GM21526 (cell line): ENCODE results near the gene ASB12.
"Not testable (repeated sequence)": the region's sequence is repeated elsewhere in the genome, so short reads cannot be mapped to it uniquely, and the experiment has no call there.

ENCODE experiments used
- ATAC-seq: cut with Tn5 transposase; IDR thresholded peaks from one replicate; pipeline ENCODE4 v1.9.1; 2021; ENCODE audit warnings: moderate library complexity; ENCODE audit not compliant: unreplicated experiment, low FRiP score

Gene ASB12, protein sequence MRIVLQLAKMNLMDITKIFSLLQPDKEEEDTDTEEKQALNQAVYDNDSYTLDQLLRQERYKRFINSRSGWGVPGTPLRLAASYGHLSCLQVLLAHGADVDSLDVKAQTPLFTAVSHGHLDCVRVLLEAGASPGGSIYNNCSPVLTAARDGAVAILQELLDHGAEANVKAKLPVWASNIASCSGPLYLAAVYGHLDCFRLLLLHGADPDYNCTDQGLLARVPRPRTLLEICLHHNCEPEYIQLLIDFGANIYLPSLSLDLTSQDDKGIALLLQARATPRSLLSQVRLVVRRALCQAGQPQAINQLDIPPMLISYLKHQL

GRCh38 chrX:64230123-64230970, at the start of gene ASB12:
Gene ASB12 (minus strand): TSS chrX:64230607. CDS start chrX:64225650, 4,957 bp downstream.
- no peak for ATAC-seq

- no peak for ATAC-seq
Observed at GRCh38 chrX:64265265-64265664, 34.9 kb upstream of the ASB12 start.

DNA sequence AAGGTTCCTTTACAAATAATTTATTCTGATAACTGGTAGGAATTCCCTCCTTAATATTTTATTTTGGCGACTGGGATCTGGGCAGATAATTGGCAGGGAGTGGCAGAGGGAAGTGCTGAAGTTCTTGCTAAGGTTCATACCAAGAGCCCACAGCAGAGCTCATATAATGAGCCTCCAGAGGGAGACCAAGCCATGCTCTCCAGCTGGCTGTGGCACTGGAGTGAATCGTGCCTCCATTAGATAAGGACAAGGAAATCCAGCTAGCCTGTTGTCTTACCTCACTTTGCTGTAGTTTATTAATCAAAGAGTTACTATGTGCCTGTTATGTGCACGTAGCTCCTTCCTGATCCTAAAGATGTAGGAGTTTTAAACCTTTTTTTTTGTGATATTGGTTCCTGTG, 1.3 kb downstream of the ASB12 start:
- no peak for ATAC-seq

- no peak for ATAC-seq
Observed at GRCh38 chrX:64218023-64218422, 12.4 kb downstream of the ASB12 start.

GRCh38 chrX:64213989-64214388, 16.4 kb downstream of the ASB12 start:
- not testable (repeated sequence) for ATAC-seq

GRCh38 chrX:64206556-64207162, 23.7 kb downstream of the ASB12 start:
- ATAC-seq = no peak

- ATAC-seq = peak; percentile 89
Observed at GRCh38 chrX:64205735-64206501, 24.5 kb downstream of the ASB12 start.

DNA sequence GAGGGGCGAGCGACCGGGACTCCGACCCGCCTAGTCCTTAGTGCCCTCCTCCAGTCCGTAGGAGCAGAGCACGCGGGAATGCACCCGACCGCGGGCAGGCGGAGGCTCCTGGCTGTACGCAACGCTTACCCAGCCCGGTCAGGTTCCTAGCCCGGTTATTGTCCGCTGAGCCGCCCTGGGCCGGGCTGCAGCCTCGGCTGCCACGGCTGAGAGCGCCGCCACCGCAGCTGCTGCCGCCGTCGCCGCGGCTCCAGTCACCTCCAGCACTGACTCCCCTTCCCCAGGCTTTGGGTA, 25.0 kb downstream of the ASB12 start, which contains the start of gene AMER1:
TSS of gene AMER1 (minus strand) at position 268 of the 294 bp plus-strand sequence. CDS start 12,422 bp downstream, outside the sequence.
- ATAC-seq = peak; percentile 45

DNA sequence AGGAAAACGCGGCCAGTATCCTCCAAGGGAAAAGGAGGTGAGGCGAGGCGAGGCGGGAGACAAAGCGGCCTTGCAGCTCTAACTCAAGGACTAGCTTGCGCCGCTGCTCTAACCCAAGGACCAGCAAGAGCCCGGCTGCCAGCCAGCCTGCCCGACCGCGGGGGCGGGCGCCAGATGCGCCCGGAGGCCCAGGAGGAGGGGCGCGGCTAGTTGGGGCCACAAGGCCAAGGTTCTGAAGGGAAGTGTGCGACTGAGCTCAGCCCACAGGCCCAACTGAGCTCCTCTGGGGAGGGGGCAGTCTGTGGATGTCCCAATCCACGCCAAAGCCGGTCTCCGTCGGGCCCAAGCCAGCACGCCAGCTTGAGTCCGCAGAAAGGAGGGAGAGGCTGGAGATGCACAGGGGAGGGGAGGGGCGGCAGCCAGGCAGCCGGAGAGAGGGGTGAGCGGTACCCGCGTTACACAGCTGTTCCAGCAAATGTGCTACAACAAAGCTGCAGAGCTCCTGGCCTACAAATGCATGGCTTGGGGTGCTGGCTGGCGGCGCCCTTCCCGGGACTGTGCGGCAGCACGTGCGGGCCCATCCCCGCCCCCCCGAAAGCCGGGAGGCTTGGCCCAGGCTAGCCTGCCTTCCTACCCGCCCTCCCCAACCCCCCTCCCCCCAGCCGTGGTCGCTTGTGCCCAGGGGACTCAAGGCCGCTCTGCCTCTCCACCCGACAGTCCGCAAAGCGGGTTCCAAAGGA, 25.5 kb downstream of the ASB12 start:
- peak; percentile 14 for ATAC-seq

GRCh38 chrX:64204252-64204651, 26.2 kb downstream of the ASB12 start:
- ATAC-seq = no peak

DNA sequence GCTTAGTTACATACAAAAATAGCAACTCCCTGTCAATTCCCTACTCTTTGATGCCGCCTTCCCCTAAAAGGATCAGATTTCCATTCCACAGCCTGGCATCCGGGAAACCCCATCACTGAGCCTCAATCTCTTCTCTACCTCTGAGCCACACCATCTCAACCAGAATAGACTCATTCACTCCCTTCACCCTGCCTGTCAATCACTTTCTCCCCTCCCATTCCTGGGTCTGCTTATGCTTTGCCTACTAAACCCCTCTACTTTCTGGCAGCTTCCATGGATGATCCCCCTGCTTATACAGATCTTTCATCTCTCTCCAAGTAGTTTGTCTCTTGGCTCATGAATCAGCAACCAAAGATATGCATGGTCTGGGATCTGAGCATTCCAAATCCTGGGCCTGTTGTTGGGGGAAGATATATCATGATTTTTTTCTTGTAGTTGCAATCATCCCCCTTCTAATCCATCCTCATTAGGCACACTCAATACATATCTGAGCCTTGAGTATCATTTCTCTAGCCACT, 27.5 kb downstream of the ASB12 start:
- ATAC-seq = no peak

GRCh38 chrX:64198036-64198435, 32.4 kb downstream of the ASB12 start:
- no peak for ATAC-seq

GRCh38 chrX:64196606-64197005, 33.8 kb downstream of the ASB12 start:
- no peak for ATAC-seq

- ATAC-seq = no peak
Observed at GRCh38 chrX:64195862-64196261, 34.5 kb downstream of the ASB12 start.

DNA sequence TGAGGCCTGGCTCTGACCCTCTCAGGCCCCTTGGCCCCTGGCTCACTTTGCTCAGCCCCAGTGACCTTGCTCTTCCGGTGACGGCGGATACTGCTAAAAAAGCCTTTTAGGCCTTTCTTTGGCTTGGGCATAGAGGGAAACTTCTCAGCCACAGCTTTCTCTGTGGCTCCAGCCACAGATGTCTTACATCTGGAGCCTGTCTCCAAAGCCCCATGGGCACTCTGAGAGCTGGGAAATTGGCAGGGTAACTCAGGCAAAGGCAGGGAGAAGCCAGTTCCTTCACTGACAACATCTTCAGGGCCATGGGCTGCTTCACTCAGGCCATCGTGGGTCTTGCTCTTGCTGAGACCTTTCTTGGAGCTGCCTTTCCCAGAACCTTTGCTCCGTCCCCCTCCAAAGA, 37.7 kb downstream of the ASB12 start:
- no peak for ATAC-seq

DNA sequence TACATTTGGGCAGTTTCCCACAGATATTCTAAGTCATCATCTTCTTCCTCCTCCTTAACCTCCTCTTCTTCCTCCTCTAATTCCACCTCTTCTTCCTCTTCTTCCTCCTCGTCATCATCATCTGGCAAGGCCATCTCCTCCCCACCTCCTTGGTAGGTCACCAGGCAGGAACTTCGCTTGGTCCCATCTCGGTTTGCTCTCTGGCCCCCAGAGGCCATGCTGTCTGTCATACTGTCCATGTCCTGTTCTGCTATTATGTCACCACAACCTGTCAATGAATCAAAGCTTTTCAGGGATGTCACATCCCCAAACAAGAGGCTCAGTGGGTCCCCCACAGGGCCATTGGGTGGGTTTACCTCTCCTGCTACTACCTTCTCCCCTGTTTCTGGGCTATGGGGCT, 38.4 kb downstream of the ASB12 start:
- ATAC-seq = no peak

DNA sequence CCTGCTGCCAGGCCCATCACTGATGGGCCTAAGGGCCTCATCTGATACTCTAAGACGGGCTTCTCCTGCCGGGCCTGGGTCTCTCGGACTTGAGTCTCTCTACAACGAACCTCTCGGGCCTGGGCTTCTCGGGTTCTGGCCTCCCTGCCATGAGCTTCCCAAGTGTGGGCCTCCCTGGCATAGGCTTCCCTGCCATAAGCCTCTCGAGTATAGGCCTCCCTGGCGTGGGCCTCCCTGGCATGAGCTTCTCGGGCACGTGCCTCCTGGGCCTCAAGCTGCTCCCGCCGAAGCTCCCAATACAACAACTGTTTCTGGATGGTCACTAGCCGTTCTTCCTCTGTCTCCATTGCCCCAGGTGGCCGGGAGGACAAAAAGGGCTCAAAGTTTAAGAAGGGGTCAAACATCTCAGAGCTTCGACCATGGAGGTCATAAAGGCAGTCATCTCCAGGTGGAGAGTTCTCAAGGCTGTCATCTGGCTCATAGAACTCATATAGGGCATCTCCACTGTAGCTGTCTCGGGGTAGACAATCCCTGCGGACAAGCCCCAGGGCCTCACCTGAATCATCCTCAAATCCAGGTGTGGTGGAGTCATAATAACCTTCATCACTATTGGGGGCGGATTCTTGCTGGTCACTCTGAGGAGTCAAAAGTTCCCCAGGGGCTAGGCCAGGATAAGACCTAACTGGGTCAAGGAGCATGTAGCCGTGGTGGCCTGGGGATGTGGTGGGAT, 39.0 kb downstream of the ASB12 start:
- no peak for ATAC-seq

DNA sequence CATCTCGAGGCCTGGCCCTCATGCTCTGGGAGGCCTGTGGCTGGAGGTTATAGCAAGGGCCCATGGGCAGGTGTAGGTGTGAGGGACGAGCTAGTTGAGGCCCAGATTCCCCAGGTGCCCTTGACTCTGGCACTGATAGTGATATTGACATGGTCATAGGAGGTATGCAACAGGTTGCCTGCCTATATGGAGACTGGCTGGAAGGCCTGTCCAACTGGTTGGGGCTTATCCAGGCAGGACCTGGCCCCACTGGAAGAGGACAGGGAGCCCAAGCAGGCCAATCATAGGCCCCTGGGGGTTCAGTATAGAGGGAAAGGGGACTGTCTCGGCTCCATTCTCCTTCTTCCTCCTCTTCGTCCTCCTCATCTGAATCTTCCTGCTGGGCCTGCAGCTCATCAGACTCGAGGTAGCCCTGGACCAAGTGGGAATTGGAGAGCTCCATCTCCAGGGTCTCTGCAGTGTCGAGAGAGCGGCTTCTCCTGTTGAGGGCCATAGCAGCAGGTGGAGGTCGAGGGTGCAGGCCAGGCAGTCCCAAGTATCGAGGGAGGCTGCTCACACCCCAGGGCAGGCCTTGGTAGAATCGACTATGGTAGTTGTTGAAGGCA, 40.2 kb downstream of the ASB12 start:
- ATAC-seq = no peak

GRCh38 chrX:64188901-64189300, 41.5 kb downstream of the ASB12 start:
- ATAC-seq = no peak
